ENCODE measurements around the gene C18orf63.

DNA sequence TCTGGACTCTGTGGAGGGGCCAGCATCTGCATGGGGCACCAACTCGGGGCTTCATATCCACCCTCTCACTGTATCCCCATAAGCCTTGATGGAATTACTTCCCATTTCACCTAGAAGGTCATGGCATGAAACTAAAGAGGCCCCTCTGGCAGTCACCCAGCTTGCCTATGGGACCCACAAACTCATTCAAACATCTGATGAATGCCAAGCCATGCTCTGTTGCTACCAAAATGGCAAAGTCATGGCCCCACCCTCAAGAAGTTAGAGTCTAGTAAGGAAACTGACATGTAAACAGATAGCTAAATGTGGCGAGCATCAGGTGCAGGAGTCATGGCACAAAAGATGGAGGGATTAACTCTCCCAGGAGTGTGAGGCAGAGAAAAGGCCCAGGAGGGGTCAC, 38.3 kb upstream of the C18orf63 start:
- TF ChIP-seq POLR2AphosphoS5 (IDR thresholded peaks at IDR 0.05) (no peak), EP300 (IDR thresholded peaks at IDR 0.05) (no peak)
- TF ChIP-seq, protein P1, sequence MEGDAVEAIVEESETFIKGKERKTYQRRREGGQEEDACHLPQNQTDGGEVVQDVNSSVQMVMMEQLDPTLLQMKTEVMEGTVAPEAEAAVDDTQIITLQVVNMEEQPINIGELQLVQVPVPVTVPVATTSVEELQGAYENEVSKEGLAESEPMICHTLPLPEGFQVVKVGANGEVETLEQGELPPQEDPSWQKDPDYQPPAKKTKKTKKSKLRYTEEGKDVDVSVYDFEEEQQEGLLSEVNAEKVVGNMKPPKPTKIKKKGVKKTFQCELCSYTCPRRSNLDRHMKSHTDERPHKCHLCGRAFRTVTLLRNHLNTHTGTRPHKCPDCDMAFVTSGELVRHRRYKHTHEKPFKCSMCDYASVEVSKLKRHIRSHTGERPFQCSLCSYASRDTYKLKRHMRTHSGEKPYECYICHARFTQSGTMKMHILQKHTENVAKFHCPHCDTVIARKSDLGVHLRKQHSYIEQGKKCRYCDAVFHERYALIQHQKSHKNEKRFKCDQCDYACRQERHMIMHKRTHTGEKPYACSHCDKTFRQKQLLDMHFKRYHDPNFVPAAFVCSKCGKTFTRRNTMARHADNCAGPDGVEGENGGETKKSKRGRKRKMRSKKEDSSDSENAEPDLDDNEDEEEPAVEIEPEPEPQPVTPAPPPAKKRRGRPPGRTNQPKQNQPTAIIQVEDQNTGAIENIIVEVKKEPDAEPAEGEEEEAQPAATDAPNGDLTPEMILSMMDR (IDR thresholded peaks at IDR 0.05), result no peak
